GM21825 (cell line): ENCODE results near the gene NOX5.

ENCODE experiments used
- ATAC-seq: cut with Tn5 transposase; IDR thresholded peaks from one replicate; pipeline ENCODE4 v1.9.1; 2021; ENCODE audit warnings: mild to moderate bottlenecking, moderate library complexity; ENCODE audit not compliant: unreplicated experiment

The NOX5 gene

GRCh38 chr15:69095274-69095673, 80.8 kb downstream of the NOX5 start:
- ATAC-seq, result no peak

GRCh38 chr15:69096196-69096595, 81.7 kb downstream of the NOX5 start:
- ATAC-seq, result no peak

GRCh38 chr15:69096626-69097025, 82.1 kb downstream of the NOX5 start:
- no peak for ATAC-seq

- ATAC-seq, result no peak
These were observed 84.3 kb downstream of the NOX5 start for GRCh38 chr15:69098771-69099170.

- ATAC-seq, result no peak
These were observed 85.4 kb downstream of the NOX5 start for GRCh38 chr15:69099941-69100340.

- no peak for ATAC-seq
These were observed 86.3 kb downstream of the NOX5 start for GRCh38 chr15:69100821-69101220.

- ATAC-seq, result peak; percentile 65
These were observed 89.7 kb downstream of the NOX5 start for GRCh38 chr15:69104050-69104750.

GRCh38 chr15:69105451-69105985, 91.0 kb downstream of the NOX5 start:
- no peak for ATAC-seq

- no peak for ATAC-seq
These were observed 92.6 kb downstream of the NOX5 start for GRCh38 chr15:69107025-69107620.
